H9 (cell line): ENCODE measurements around the gene ADARB2. TPM values are rescaled to one million over a fixed set of nuclear protein-coding genes. Genes with fewer than 3 reads are reported as not detected.

Experiments
- DNase-seq: peaks from one replicate; pipeline ENCODE4 v3.0.0-alpha.2; 2017
- H2AFZ ChIP-seq: one replicate; pipeline ENCODE4 v1.6.1; 2013; ENCODE audit warnings: mild to moderate bottlenecking, low read length, control low read depth, moderate library complexity
- H2AK5ac ChIP-seq: 2 replicates; pipeline ENCODE4 v1.6.1; 2013; ENCODE audit warnings: low read length, control low read depth, mixed read lengths; ENCODE audit not compliant: insufficient read length
- H2BK120ac ChIP-seq: one replicate; pipeline ENCODE4 v1.6.1; 2013; ENCODE audit warnings: low read depth, mild to moderate bottlenecking, low read length, control low read depth, inconsistent platforms; ENCODE audit not compliant: poor library complexity, severe bottlenecking
- H2BK12ac ChIP-seq: 2 replicates; pipeline ENCODE4 v1.6.1; 2013; ENCODE audit warnings: low read length, control low read depth, mixed read lengths, low read depth; ENCODE audit not compliant: insufficient read length
- H2BK15ac ChIP-seq: 2 replicates; pipeline ENCODE4 v1.6.1; 2013; ENCODE audit warnings: low read depth, low read length, control low read depth
- H2BK20ac ChIP-seq: one replicate; pipeline ENCODE4 v1.6.1; 2013; ENCODE audit warnings: low read depth, mild to moderate bottlenecking, low read length, control low read depth, inconsistent platforms; ENCODE audit not compliant: poor library complexity, severe bottlenecking
- H2BK5ac ChIP-seq: 2 replicates; pipeline ENCODE4 v1.6.1; 2013; ENCODE audit warnings: low read length, control low read depth, mixed read lengths; ENCODE audit not compliant: insufficient read length
- H3K14ac ChIP-seq: 2 replicates; pipeline ENCODE4 v1.6.1; 2013; ENCODE audit warnings: low read length, control low read depth; ENCODE audit not compliant: insufficient read depth
- H3K18ac ChIP-seq: 2 replicates; pipeline ENCODE4 v1.6.1; 2013; ENCODE audit warnings: low read depth, mild to moderate bottlenecking, mixed read lengths, low read length, control low read depth; ENCODE audit not compliant: insufficient read length
- H3K23ac ChIP-seq: 2 replicates; pipeline ENCODE4 v1.6.1; 2013; ENCODE audit warnings: low read length, control low read depth, mixed read lengths, low read depth; ENCODE audit not compliant: insufficient read length
- H3K23me2 ChIP-seq: 2 replicates; pipeline ENCODE4 v1.6.1; 2013; ENCODE audit warnings: low read depth, mild to moderate bottlenecking, mixed read lengths, low read length, control low read depth; ENCODE audit not compliant: insufficient read length, poor library complexity, severe bottlenecking
- H3K27ac ChIP-seq: 2 replicates; pipeline ENCODE4 v1.5.1; 2013; ENCODE audit warnings: low read length, control low read depth, mixed read lengths, low read depth; ENCODE audit not compliant: insufficient read length
- H3K27me3 ChIP-seq: 2 replicates; pipeline ENCODE4 v1.6.1; 2013; ENCODE audit warnings: low read length, control low read depth, inconsistent platforms; ENCODE audit not compliant: insufficient read depth
- H3K4ac ChIP-seq: 2 replicates; pipeline ENCODE4 v1.6.1; 2013; ENCODE audit warnings: low read depth, mild to moderate bottlenecking, control low read depth, inconsistent platforms, low read length, moderate library complexity
- H3K4me1 ChIP-seq: 2 replicates; pipeline ENCODE4 v1.6.1; 2013; ENCODE audit warnings: low read length, control low read depth, inconsistent platforms; ENCODE audit not compliant: insufficient read depth
- H3K4me2 ChIP-seq: 2 replicates; pipeline ENCODE4 v1.6.1; 2013; ENCODE audit warnings: low read length, control low read depth, mixed read lengths; ENCODE audit not compliant: insufficient read length, insufficient read depth
- H3K56ac ChIP-seq: 2 replicates; pipeline ENCODE4 v1.6.1; 2013; ENCODE audit warnings: low read depth, mild to moderate bottlenecking, mixed read lengths, low read length, control low read depth; ENCODE audit not compliant: insufficient read length
- H3K79me1 ChIP-seq: 2 replicates; pipeline ENCODE4 v1.6.1; 2013; ENCODE audit warnings: low read depth, mild to moderate bottlenecking, moderate library complexity, low read length, control low read depth, inconsistent platforms; ENCODE audit not compliant: insufficient read depth, poor library complexity, severe bottlenecking
- H3K79me2 ChIP-seq: 2 replicates; pipeline ENCODE4 v1.6.1; 2013; ENCODE audit warnings: low read length, control low read depth, inconsistent platforms; ENCODE audit not compliant: insufficient read depth
- H3K9ac ChIP-seq: 2 replicates; pipeline ENCODE4 v1.6.1; 2013; ENCODE audit warnings: low read length, control low read depth, mixed read lengths; ENCODE audit not compliant: insufficient read length; ENCODE audit errors: extremely low read depth
- H3K9me3 ChIP-seq: one replicate; pipeline ENCODE4 v1.6.1; 2013; ENCODE audit warnings: low read depth, low read length, inconsistent platforms; ENCODE audit not compliant: control insufficient read depth
- H3T11ph ChIP-seq: one replicate; pipeline ENCODE4 v1.6.1; 2013; ENCODE audit warnings: mild to moderate bottlenecking, low read length, control low read depth, inconsistent platforms
- H4K20me1 ChIP-seq: one replicate; pipeline ENCODE4 v1.6.1; 2013; ENCODE audit not compliant: control insufficient read depth, insufficient read length, insufficient read depth
- H4K5ac ChIP-seq: 2 replicates; pipeline ENCODE4 v1.6.1; 2013; ENCODE audit warnings: low read depth, mild to moderate bottlenecking, mixed read lengths, low read length, control low read depth; ENCODE audit not compliant: insufficient read length
- H4K8ac ChIP-seq: replicated peaks from 2 replicates; pipeline ENCODE4 v1.6.1; 2013; ENCODE audit warnings: low read length, control low read depth, mixed read lengths, low read depth; ENCODE audit not compliant: insufficient read length
- H4K91ac ChIP-seq: 2 replicates; pipeline ENCODE4 v1.6.1; 2013; ENCODE audit warnings: low read depth, mild to moderate bottlenecking, moderate library complexity, mixed read lengths, low read length, control low read depth; ENCODE audit not compliant: insufficient read length
- H3K27ac Mint-ChIP-seq, 3 experiments: 2 replicates in 2 of 3; 3 replicates in 1 of 3; pipeline ENCODE4 v1.8.0; 2020 to 2021; ENCODE audit warnings: mixed read lengths in 3 of 3, mild to moderate bottlenecking in 1 of 3, moderate library complexity in 1 of 3
- H3K27me3 Mint-ChIP-seq: 2 replicates; pipeline ENCODE4 v1.8.0; 2021; ENCODE audit warnings: low read depth, mild to moderate bottlenecking, moderate library complexity, mixed read lengths
- H3K36me3 Mint-ChIP-seq, 3 experiments: 2 replicates in 2 of 3; 3 replicates in 1 of 3; pipeline ENCODE4 v1.8.0; 2020 to 2021; ENCODE audit warnings: low read depth in 3 of 3, mixed read lengths in 3 of 3; ENCODE audit not compliant: insufficient read depth in 1 of 3
- H3K4me1 Mint-ChIP-seq, 2 experiments: 2 replicates each; pipeline ENCODE4 v1.8.0; 2020; ENCODE audit warnings: mixed read lengths in 2 of 2
- H3K4me3 Mint-ChIP-seq, 2 experiments: 2 replicates in 1 of 2; 3 replicates in 1 of 2; pipeline ENCODE4 v1.8.0; 2020 to 2021; ENCODE audit warnings: mild to moderate bottlenecking in 2 of 2, mixed read lengths in 2 of 2, moderate library complexity in 1 of 2
- H3K9me3 Mint-ChIP-seq, 2 experiments: 2 replicates in 1 of 2; 3 replicates in 1 of 2; pipeline ENCODE4 v1.8.0; 2020; ENCODE audit warnings: mild to moderate bottlenecking in 2 of 2, mixed read lengths in 2 of 2, moderate library complexity in 1 of 2
- CTCF ChIP-seq: fragments of 200-600 bp; sonication (generic); conservative IDR thresholded peaks from 3 replicates; pipeline ENCODE4 v1.8.0; 2021; ENCODE audit warnings: antibody characterized with exemption, mild to moderate bottlenecking
- WGBS: extraction: QIAGEN DNeasy Blood & Tissue Kit; methylation state at CpG from one replicate; pipeline ENCODE4 v1.1.7; 2013; ENCODE audit warnings: missing lambda C conversion rate, low lambda C conversion rate, mixed read lengths; ENCODE audit not compliant: insufficient read length; ENCODE audit errors: extremely low coverage; 5-methylcytosine and 5-hydroxymethylcytosine counted together
- total RNA-seq: library from RNA; stranded (reverse); gene quantifications from 2 replicates; pipeline ENCODE4 v1.2.1, GENCODE V29; 2021

ADARB2 gene
- total RNA-seq, 1 experiment from 2014 or later, result 0.87 TPM

GRCh38 chr10:1180071-1180730 is 557.1 kb downstream of the ADARB2 start:
- no peaks in the 10 kb centered on the region for H4K20me1 ChIP-seq
- Mint-ChIP-seq H3K4me1 (peaks cover 6 to 29% of the 10 kb centered on the region in 2 experiments), H3K9me3 (no peaks in the 10 kb centered on the region), H3K27me3 (peaks cover 5% of the 10 kb centered on the region; the same call in 1 of the 2 replicates), H3K27ac (peak overlapping the region in 2 of 3 experiments; percentile 2 to 62; a peak in 2 of 7 replicates), H3K4me3 (no peak overlapping the region), H3K36me3 (no peaks in the 10 kb centered on the region)
- no peak overlapping the region for H2BK5ac ChIP-seq
- H3K79me1 ChIP-seq, result no peaks in the 10 kb centered on the region
- no peak overlapping the region for H2BK12ac ChIP-seq
- no peaks in the 10 kb centered on the region for H3K79me2 ChIP-seq
- H3T11ph ChIP-seq, result no peak overlapping the region
- H3K27ac ChIP-seq, result no peak overlapping the region
- no peak overlapping the region for H3K18ac ChIP-seq
- H4K8ac ChIP-seq, result no peak overlapping the region
- H4K5ac ChIP-seq, result no peak overlapping the region
- H2AFZ ChIP-seq, result no peak overlapping the region
- no peak for DNase-seq
- no CpG with 5 or more reads among the region's 16 CpGs for WGBS
- no peak overlapping the region for H4K91ac ChIP-seq
- TF ChIP-seq CTCF, result no peak
- H2AK5ac ChIP-seq, result no peak overlapping the region
- H3K9ac ChIP-seq, result no peak overlapping the region
- H3K9me3 ChIP-seq, result no peaks in the 10 kb centered on the region
- no peaks in the 10 kb centered on the region for H3K23me2 ChIP-seq
- H2BK20ac ChIP-seq, result no peak overlapping the region
- no peak overlapping the region for H3K4me2 ChIP-seq
- no peak overlapping the region for H3K23ac ChIP-seq
- H3K4me1 ChIP-seq, result no peaks in the 10 kb centered on the region
- H2BK15ac ChIP-seq, result no peak overlapping the region
- no peak overlapping the region for H3K56ac ChIP-seq
- H2BK120ac ChIP-seq, result no peak overlapping the region
- no peaks in the 10 kb centered on the region for H3K27me3 ChIP-seq
- no peak overlapping the region for H3K4ac ChIP-seq
- H3K14ac ChIP-seq, result no peak overlapping the region
